PC-3 (cell line): ENCODE results near the gene UGT1A9. TPM values are rescaled to one million over a fixed set of nuclear protein-coding genes. Genes with fewer than 3 reads are reported as not detected.

Experiments
- ATAC-seq: fragments of 200-7000 bp; cut with Tn5 transposase; 2 replicates; pipeline ENCODE4 v1.9.1; 2020; ENCODE audit warnings: mild to moderate bottlenecking, moderate library complexity
- BruUV-seq: library from RNA; stranded (reverse); fragments of 400-500 nt; replicated peaks from 2 replicates; lab custom pipeline; 2021; lab: Mats Ljungman, UMichigan
- CTCF ChIA-PET: fragments of 300-600 bp; sonication (Branson Sonifier 250); formaldehyde crosslinking; loops from one replicate; lab custom pipeline; 2022; ENCODE audit warnings: antibody characterized with exemption; lab: Charles Lee
- POLR2A ChIA-PET: fragments of 300-600 bp; sonication (Branson Sonifier 250); formaldehyde crosslinking; loops from one replicate; lab custom pipeline; 2022; ENCODE audit warnings: antibody characterized with exemption; ENCODE audit not compliant: unreplicated experiment; lab: Charles Lee
- DNase-seq: peaks from one replicate; pipeline ENCODE4 v3.0.0-alpha.2; 2015
- H2AFZ ChIP-seq: fragments of 300-600 bp; sonication (generic); 2 replicates; pipeline ENCODE4 v1.6.0; 2016; ENCODE audit warnings: antibody characterized with exemption, low read length
- H3F3A ChIP-seq: fragments of 300-600 bp; sonication (generic); one replicate; pipeline ENCODE4 v1.6.0; 2017; ENCODE audit warnings: antibody characterized with exemption, low read length, control low read depth, mild to moderate bottlenecking; ENCODE audit not compliant: unreplicated experiment
- H3K27ac ChIP-seq: fragments of 300-600 bp; sonication (generic); 2 replicates; pipeline ENCODE4 v1.5.1; 2016; ENCODE audit warnings: mild to moderate bottlenecking, low read length
- H3K27me3 ChIP-seq: fragments of 300-600 bp; sonication (generic); 2 replicates; pipeline ENCODE4 v1.6.1; 2016; ENCODE audit warnings: low read length, mixed read lengths
- H3K36me3 ChIP-seq: fragments of 300-600 bp; sonication (generic); 2 replicates; pipeline ENCODE4 v1.6.1; 2016; ENCODE audit warnings: low read depth, mixed run types, low read length, mixed read lengths
- H3K4me1 ChIP-seq: fragments of 300-600 bp; sonication (generic); 2 replicates; pipeline ENCODE4 v1.5.1; 2016; ENCODE audit warnings: low read length; ENCODE audit not compliant: insufficient read depth
- H3K4me2 ChIP-seq: fragments of 300-600 bp; sonication (generic); 2 replicates; pipeline ENCODE4 v1.6.0; 2016; ENCODE audit warnings: low read length
- H3K4me3 ChIP-seq: fragments of 300-600 bp; sonication (generic); 2 replicates; pipeline ENCODE4 v1.5.1; 2016; ENCODE audit warnings: mild to moderate bottlenecking, low read length, mixed read lengths
- H3K79me2 ChIP-seq: fragments of 300-600 bp; sonication (generic); 2 replicates; pipeline ENCODE4 v1.6.1; 2017; ENCODE audit warnings: low read length, mixed read lengths
- H3K9ac ChIP-seq: fragments of 300-600 bp; sonication (generic); 2 replicates; pipeline ENCODE4 v1.6.0; 2016; ENCODE audit warnings: mild to moderate bottlenecking, low read length
- H3K9me2 ChIP-seq: fragments of 300-600 bp; sonication (generic); replicated peaks from 2 replicates; pipeline ENCODE4 v1.6.1; 2016; ENCODE audit warnings: mixed run types, low read length, mixed read lengths
- H3K9me3 ChIP-seq: fragments of 300-600 bp; sonication (generic); 2 replicates; pipeline ENCODE4 v1.6.1; 2016; ENCODE audit warnings: low read length, mixed read lengths
- H4K20me1 ChIP-seq: fragments of 300-600 bp; sonication (generic); 2 replicates; pipeline ENCODE4 v1.6.1; 2016; ENCODE audit warnings: low read length, mixed read lengths
- EZH2 ChIP-seq: fragments of 300-600 bp; sonication (generic); IDR thresholded peaks from one replicate; pipeline ENCODE4 v1.6.1; 2017; ENCODE audit warnings: antibody characterized with exemption, mild to moderate bottlenecking, low read length; ENCODE audit not compliant: unreplicated experiment
- EZH2phosphoT487 ChIP-seq: fragments of 300-600 bp; sonication (generic); IDR thresholded peaks from 2 replicates; pipeline ENCODE4 v1.6.1; 2018; ENCODE audit warnings: mild to moderate bottlenecking, antibody characterized with exemption, low read length, borderline replicate concordance
- intact Hi-C: fragments of 100-400 bp; cut with micrococcal nuclease; formaldehyde crosslinking; loops from 2 replicates; pipeline ENCODE4 v1.9.0; 2023
- total RNA-seq: library from RNA; depleted of rRNA; stranded (reverse); fragments of >200 nt; gene quantifications from 2 replicates; pipeline ENCODE4 v1.2.3, GENCODE V29; 2014
- TF ChIP-seq, protein P1 (sequence below): fragments of 300-600 bp; sonication (generic); conservative IDR thresholded peaks from 2 replicates; pipeline ENCODE4 v1.5.1; 2017; ENCODE audit warnings: antibody characterized with exemption, low read depth, mild to moderate bottlenecking, low read length

UGT1A9 gene
- total RNA-seq, 1 experiment from 2014 or later: not detected

GRCh38 chr2:233814056-233814835 is 142.5 kb downstream of the UGT1A9 start:
- BruUV-seq: no TSS peak
- POLR2A ChIA-PET: no interaction called here

GRCh38 chr2:233815861-233816260 is 144.2 kb downstream of the UGT1A9 start:
- CTCF ChIA-PET: no interaction called here
- intact Hi-C loops: loop anchor here (2.0 kb wide), 1 partner anchor 57 kb away; no protein-coding TSS in a partner anchor
- POLR2A ChIA-PET: no interaction called here
- H3F3A ChIP-seq: no peaks in the 10 kb centered on the region
- no peaks in the 10 kb centered on the region for H3K4me1 ChIP-seq
- DNase-seq: no peak
- no peaks in the 10 kb centered on the region for H4K20me1 ChIP-seq
- no peak overlapping the region for H3K4me3 ChIP-seq
- no peaks in the 10 kb centered on the region for H3K36me3 ChIP-seq
- TF ChIP-seq EZH2phosphoT487: no peak
- TF ChIP-seq EZH2: no peak
- TF ChIP-seq, protein P1, sequence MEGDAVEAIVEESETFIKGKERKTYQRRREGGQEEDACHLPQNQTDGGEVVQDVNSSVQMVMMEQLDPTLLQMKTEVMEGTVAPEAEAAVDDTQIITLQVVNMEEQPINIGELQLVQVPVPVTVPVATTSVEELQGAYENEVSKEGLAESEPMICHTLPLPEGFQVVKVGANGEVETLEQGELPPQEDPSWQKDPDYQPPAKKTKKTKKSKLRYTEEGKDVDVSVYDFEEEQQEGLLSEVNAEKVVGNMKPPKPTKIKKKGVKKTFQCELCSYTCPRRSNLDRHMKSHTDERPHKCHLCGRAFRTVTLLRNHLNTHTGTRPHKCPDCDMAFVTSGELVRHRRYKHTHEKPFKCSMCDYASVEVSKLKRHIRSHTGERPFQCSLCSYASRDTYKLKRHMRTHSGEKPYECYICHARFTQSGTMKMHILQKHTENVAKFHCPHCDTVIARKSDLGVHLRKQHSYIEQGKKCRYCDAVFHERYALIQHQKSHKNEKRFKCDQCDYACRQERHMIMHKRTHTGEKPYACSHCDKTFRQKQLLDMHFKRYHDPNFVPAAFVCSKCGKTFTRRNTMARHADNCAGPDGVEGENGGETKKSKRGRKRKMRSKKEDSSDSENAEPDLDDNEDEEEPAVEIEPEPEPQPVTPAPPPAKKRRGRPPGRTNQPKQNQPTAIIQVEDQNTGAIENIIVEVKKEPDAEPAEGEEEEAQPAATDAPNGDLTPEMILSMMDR: no peak
- no peak overlapping the region for H3K9ac ChIP-seq
- no peak overlapping the region for H2AFZ ChIP-seq
- no peak overlapping the region for H3K4me2 ChIP-seq
- no peaks in the 10 kb centered on the region for H3K9me2 ChIP-seq
- BruUV-seq: no TSS peak
- no peaks in the 10 kb centered on the region for H3K9me3 ChIP-seq
- ATAC-seq: no peak
- H3K27me3 ChIP-seq: no peaks in the 10 kb centered on the region
- H3K27ac ChIP-seq: no peak overlapping the region
- no peaks in the 10 kb centered on the region for H3K79me2 ChIP-seq

More at GRCh38 chr2:233814056-233814835, 142.5 kb downstream of the UGT1A9 start:
- no peak for DNase-seq
- Histone ChIP-seq H3K36me3 (no peaks in the 10 kb centered on the region), H3K27ac (no peak overlapping the region), H3K79me2 (no peaks in the 10 kb centered on the region), H3K9me3 (no peaks in the 10 kb centered on the region), H3F3A (no peaks in the 10 kb centered on the region), H3K4me2 (no peak overlapping the region), H3K9me2 (no peaks in the 10 kb centered on the region), H3K4me1 (no peaks in the 10 kb centered on the region), H3K9ac (no peak overlapping the region), H2AFZ (no peak overlapping the region), H3K4me3 (no peak overlapping the region), H3K27me3 (no peaks in the 10 kb centered on the region), H4K20me1 (no peaks in the 10 kb centered on the region)
- ATAC-seq: no peak; the same call in 1 of the 2 replicates
- intact Hi-C loops: loop anchor here (2.0 kb wide), 1 partner anchor 55 kb away; no protein-coding TSS in a partner anchor
- TF ChIP-seq EZH2phosphoT487: no peak
- TF ChIP-seq EZH2: no peak
- TF ChIP-seq, protein P1: no peak
- CTCF ChIA-PET: no interaction called here

GRCh38 chr2:233816334-233816733 is 144.6 kb downstream of the UGT1A9 start:
- ATAC-seq: no peak
- Histone ChIP-seq H3K79me2 (no peaks in the 10 kb centered on the region), H3K4me1 (no peaks in the 10 kb centered on the region), H3K9me3 (no peaks in the 10 kb centered on the region), H3K27ac (no peak overlapping the region), H3K9ac (no peak overlapping the region), H3K9me2 (no peaks in the 10 kb centered on the region), H3K36me3 (no peaks in the 10 kb centered on the region), H3K27me3 (no peaks in the 10 kb centered on the region), H3F3A (no peaks in the 10 kb centered on the region), H3K4me3 (no peak overlapping the region), H4K20me1 (no peaks in the 10 kb centered on the region), H3K4me2 (no peak overlapping the region), H2AFZ (no peak overlapping the region)
- DNase-seq: no peak
- intact Hi-C loops: no loop called here
- POLR2A ChIA-PET: no interaction called here
- CTCF ChIA-PET: no interaction called here
- no peak for TF ChIP-seq EZH2phosphoT487
- TF ChIP-seq EZH2: no peak
- TF ChIP-seq, protein P1: no peak
- no TSS peak for BruUV-seq
